Activated CD4-positive, alpha-beta T cell treated with anti-CD3 and anti-CD28 coated beads for 24 hours (primary cell): ENCODE measurements around the gene ADGRL3.

Experiments
- DNase-seq, 2 donors: peaks; one replicate each; pipeline ENCODE4 v3.0.0-alpha.2; 2020; ENCODE audit warnings: low read depth in 2 of 2

The ADGRL3 gene

GRCh38 chr4:62096881-62097280 lies 896.8 kb downstream of the ADGRL3 start:
- DNase-seq = no peak

GRCh38 chr4:62115216-62115615 lies 915.1 kb downstream of the ADGRL3 start:
- DNase-seq = no peak

GRCh38 chr4:62117886-62118285 lies 917.8 kb downstream of the ADGRL3 start:
- no peak for DNase-seq

GRCh38 chr4:62118558-62118957 lies 918.4 kb downstream of the ADGRL3 start:
- no peak for DNase-seq

- DNase-seq = no peak
Observed at GRCh38 chr4:62119195-62119594, 919.1 kb downstream of the ADGRL3 start.

DNA sequence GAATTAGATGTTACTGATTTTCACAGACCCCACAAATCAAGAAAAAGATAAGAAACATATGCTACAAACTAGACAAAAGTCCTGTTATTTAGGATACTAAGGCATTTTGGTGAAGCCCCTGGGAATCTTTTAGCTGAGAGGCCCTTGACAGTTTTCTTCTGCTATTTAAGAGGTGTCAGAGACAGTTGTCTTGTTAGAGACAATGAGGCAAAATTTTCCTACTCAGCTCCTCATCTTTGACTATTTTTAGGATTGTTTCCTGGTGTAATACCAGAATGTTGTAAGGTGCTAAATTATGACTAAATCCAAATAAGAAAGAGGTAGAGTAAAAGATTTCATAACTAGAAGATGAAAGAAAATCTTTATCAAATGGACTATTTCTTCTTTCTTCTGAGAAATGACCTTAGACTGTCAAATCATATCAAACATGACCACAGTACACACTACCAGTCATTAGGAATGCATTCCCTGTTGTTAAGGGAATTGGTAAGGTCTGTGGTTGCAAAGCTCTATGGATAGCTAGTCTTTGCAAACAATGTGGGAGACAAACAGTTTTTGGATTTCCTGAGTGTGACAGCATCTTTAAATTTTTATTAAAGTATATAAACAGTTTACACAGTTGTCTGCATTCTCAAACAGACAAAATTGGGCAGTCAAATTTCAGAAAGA lies 926.1 kb downstream of the ADGRL3 start:
- DNase-seq = no peak
